ENCODE data around the gene MAGI1. TPM values are rescaled to one million over a fixed set of nuclear protein-coding genes. Genes with fewer than 3 reads are reported as not detected.

Gene MAGI1
- total RNA-seq, 1 donor from 2014 or later, result not detected

GRCh38 chr3:65907232-65908130 lies 131.2 kb downstream of the MAGI1 start:
- no peak overlapping the region for H3K27ac Mint-ChIP-seq
- H3K4me3 Mint-ChIP-seq, result no peak overlapping the region

DNA sequence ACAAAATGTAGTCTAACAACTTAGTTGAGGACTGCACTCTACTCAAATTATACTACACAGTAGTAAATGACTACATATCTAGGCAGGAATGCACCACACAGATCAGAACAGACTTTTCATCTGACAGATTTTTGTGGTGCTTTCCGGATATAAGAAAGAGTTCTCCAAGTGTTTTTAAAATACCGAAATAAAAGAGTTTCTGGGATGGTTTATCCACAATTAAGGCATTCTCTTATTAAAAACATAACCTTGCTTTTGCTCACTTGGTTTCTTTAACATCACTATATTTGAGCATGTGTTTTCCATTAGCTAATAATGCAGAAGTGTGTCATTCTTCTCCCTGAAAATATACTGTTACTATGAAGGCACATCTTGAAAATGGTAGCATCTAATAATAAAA lies 132.9 kb downstream of the MAGI1 start:
- Mint-ChIP-seq H3K36me3 (ENCODE audit: low read depth) (no peaks in the 10 kb centered on the region), H3K27ac (no peak overlapping the region), H3K9me3 (no peaks in the 10 kb centered on the region), H3K27me3 (no peaks in the 10 kb centered on the region), H3K4me1 (no peaks in the 10 kb centered on the region), H3K4me3 (no peak overlapping the region)
- ChIA-PET POLR2A (no interaction called here), CTCF (no interaction called here)
- ATAC-seq (ENCODE audit: low read depth), result no peak
- TF ChIP-seq CTCF (IDR thresholded peaks at IDR 0.05), result no peak
- DNase-seq, result no peak
- intact Hi-C loops (cut with micrococcal nuclease), result no loop called here

More at GRCh38 chr3:65907232-65908130, 131.2 kb downstream of the MAGI1 start:
- no peaks in the 10 kb centered on the region for H3K4me1 Mint-ChIP-seq
- TF ChIP-seq CTCF (IDR thresholded peaks at IDR 0.05), result no peak
- H3K36me3 Mint-ChIP-seq (ENCODE audit: low read depth), result no peaks in the 10 kb centered on the region
- H3K9me3 Mint-ChIP-seq, result no peaks in the 10 kb centered on the region
- intact Hi-C loops (cut with micrococcal nuclease), result no loop called here
- ChIA-PET CTCF (no interaction called here), POLR2A (no interaction called here)
- ATAC-seq (ENCODE audit: low read depth) (no peak), DNase-seq (no peak)
- H3K27me3 Mint-ChIP-seq, result no peaks in the 10 kb centered on the region

DNA sequence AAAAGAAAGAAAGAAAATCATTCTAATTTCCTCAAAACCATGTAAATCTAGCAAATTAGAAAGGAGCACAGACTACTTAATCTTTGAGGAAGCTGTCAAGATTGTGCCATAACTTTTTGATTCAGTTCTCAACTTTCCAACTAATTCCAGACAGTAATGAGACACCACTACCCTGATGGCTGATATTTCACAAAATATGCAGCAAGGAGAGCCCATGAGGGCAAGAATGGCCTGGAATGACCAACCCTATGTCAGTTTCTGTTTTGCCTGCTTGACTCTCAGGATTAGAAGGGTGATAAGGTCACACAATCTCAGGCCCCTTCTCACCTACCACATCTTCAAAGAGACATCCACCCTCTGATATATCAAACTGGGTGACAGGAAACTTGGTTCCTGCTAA lies 134.7 kb downstream of the MAGI1 start:
- Mint-ChIP-seq H3K9me3 (no peaks in the 10 kb centered on the region), H3K36me3 (ENCODE audit: low read depth) (no peaks in the 10 kb centered on the region), H3K4me1 (no peaks in the 10 kb centered on the region), H3K27me3 (no peaks in the 10 kb centered on the region), H3K4me3 (no peak overlapping the region), H3K27ac (no peak overlapping the region)
- CTCF ChIA-PET, result no interaction called here
- ATAC-seq (ENCODE audit: low read depth) (no peak), DNase-seq (no peak)
- TF ChIP-seq CTCF (IDR thresholded peaks at IDR 0.05), result no peak
- POLR2A ChIA-PET, result no interaction called here
- intact Hi-C loops (cut with micrococcal nuclease), result no loop called here

DNA sequence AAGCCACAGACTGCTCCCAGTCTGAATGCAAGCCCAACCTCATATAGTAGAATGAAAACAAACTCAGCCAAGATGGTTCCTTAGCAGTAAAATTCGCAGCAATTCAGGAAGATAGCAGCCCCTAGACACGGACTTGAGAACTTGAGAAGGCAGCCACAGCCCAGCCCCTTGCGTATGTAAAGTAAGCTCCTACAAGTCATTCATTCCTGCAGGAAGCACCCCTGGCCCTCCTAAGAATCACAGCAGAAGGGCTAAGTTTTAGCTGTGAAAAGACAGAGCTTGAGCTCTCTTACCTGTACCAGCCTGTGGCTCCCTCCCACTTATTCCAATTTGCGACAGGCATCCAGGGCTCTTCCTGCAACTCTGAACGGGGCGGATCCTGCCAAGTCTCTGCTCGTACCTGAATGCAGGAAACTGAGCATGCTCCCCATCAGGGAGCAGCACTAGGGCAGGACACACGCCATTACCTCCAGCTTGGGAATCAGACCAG lies 136.4 kb downstream of the MAGI1 start:
- no peaks in the 10 kb centered on the region for H3K4me1 Mint-ChIP-seq
- no peak overlapping the region for H3K27ac Mint-ChIP-seq
- H3K36me3 Mint-ChIP-seq (ENCODE audit: low read depth), result no peaks in the 10 kb centered on the region

More for the DNA sequence above, 136.4 kb downstream of the MAGI1 start:
- ATAC-seq (ENCODE audit: low read depth) (no peak), DNase-seq (no peak)
- intact Hi-C loops (cut with micrococcal nuclease), result no loop called here
- ChIA-PET CTCF (no interaction called here), POLR2A (no interaction called here)
- no peak for TF ChIP-seq CTCF (IDR thresholded peaks at IDR 0.05)
- H3K27me3 Mint-ChIP-seq, result no peaks in the 10 kb centered on the region
- H3K4me3 Mint-ChIP-seq, result no peak overlapping the region
- H3K9me3 Mint-ChIP-seq, result no peaks in the 10 kb centered on the region

Data from activated B cell treated with CpG ODN at 0.5 μM for 24 hours (primary cell).